GM18505 (cell line): ENCODE measurements around the gene RMDN2.

ENCODE experiments used
- ATAC-seq: cut with Tn5 transposase; IDR thresholded peaks from one replicate; pipeline ENCODE4 v1.9.1; 2021; ENCODE audit not compliant: unreplicated experiment
- POLR2A ChIP-seq: IDR thresholded peaks from 4 replicates; pipeline ENCODE4 v1.6.1; 2011; ENCODE audit warnings: borderline replicate concordance; ENCODE audit not compliant: insufficient read depth, insufficient read length; ENCODE audit errors: extremely low read depth

Gene RMDN2

DNA sequence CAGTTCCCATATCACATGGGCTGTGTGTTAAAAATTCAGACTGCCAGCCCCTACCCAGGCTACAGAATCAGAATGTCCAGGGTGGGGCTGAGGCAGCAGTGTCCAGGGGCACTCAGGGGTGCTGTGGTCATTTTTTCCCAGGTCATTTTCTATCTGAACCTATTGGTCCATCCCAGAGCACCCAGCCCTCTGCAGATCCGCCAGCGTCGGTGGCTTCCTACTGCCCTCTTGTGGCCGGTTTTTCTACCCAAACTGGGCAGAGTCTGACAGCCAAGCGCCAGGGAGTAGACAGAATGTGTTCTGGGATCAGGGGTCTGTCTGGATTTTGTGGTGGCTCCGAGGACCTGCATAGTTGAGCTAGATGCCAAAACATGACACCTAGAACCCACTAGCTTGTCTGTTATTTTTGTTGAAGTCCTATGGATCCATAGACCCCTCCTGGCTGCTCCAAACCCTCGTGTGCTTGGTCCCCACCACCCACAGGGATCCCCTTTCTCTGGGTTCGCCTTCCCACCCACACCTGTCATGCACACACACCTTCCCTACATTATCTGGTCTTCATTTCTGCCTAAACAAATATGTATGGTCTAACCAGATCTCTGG is 34.1 kb upstream of the RMDN2 start:
- no peak for ATAC-seq
- TF ChIP-seq POLR2A: no peak

DNA sequence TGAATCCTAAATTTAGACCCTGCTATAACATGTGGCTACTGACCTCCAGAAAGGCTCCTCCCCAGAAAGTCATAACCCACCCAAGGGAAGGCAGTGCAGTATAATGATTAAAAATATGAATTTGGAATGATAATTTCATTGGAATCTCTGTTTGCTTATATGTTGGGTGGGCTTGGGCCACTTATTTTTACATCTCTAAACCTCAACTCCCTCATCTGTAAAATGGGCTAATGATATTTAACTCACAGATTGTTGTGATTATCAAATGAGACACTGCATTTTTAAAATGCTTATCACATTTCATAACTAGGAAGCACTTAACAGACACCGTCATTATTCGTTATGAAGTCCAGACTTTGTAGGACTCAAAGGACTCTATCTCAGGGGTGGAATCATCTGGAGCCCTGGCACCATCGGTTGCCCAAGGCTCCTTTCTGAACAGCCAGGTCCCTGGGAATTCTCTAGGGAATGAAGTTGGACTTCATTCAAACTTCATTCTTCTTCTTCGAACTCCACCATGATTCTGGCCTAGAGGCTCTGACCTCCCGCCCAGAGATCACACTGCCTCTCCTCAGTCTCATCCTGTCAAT is 33.1 kb upstream of the RMDN2 start:
- peak; percentile 2 for TF ChIP-seq POLR2A
- no peak for ATAC-seq

DNA sequence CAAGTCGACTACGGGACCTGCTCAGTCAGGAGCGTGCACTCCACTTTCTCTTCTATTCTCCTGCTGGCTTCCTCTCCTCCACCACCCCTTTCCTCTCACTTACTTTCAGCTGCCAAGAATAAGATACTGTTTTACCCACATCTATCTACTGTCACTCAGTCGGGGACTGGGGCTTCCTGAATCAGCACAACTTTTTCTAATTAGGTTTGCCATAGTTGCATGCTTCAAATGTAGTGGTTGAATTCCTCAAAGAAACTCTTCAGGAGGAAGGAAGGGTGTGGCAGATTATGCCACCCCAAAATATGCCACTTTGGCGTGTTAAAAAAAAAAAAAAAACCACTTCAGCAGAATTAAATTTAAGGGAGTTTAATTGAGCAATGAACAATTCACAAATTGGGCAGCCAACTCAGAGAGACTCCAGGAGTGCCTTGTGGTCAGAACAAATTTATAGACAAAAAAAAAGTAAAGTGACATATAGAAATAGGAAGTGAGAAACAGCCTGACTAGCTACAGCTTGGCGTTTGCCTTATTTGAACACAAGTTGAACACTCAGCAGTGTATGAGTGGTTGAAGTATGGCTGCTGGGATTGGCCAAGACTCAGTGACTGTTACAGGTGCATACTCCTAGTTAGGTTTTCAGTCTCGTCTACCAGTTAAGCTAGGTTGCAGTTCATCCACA is 32.5 kb upstream of the RMDN2 start:
- peak; percentile 72 for ATAC-seq
- no peak for TF ChIP-seq POLR2A

DNA sequence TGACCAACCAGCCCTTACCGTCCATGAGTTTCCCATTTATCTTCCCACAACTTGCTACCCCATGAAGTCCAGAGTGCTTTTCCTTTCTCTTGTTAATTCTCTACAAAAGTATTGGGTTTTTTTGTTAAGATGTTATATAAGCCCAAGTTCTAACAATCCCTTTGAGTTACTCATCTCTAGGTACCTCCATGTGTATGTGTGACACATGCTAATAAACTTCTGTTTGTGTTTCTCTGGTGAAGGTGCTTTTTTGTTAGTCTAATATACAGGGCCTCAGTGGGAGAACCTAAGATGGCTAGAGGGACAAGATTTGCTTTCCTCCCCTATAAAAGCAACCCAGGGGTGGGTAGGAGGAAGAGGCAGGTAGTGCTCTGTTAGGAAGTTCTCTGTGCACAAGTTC is 31.8 kb upstream of the RMDN2 start:
- ATAC-seq: no peak
- TF ChIP-seq POLR2A: no peak

DNA sequence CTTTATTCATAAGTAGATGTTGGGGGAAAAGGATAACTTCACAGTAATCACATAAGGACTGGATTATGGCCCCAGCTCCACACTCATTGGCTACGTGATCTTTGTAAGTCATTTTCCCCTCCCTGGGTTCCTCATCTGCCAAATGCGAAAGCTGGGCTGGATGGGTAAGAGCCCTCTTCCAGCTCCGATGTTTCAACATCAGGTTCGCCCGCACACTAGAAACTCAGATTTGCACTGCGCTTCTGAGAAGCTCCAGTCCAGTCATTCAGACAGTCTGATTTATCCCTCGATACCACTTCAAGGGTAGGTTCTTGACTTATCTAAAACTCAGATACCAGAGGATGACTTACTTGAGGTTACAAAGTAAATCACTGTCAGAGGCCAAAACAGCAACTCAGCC is 31.0 kb upstream of the RMDN2 start:
- no peak for TF ChIP-seq POLR2A
- no peak for ATAC-seq

DNA sequence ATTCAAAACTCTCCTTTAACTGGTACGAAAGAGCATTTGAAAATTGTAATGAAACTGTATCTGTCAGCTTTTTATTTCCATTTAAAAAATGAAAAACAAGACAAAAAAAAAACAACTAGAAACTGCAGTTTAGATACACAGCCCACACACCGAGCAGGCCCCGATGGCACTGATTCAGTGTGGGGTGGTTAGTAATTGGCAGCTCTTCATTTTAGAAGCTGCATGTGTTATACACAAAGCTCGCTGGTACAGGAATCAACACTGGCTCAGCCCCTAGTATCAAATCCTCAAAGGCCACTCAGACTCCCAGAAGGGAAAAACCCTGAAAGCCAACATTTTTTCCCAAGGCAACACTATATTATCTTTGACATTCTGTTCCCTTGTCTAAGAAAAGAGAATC is 30.5 kb upstream of the RMDN2 start:
- ATAC-seq: no peak
- no peak for TF ChIP-seq POLR2A

DNA sequence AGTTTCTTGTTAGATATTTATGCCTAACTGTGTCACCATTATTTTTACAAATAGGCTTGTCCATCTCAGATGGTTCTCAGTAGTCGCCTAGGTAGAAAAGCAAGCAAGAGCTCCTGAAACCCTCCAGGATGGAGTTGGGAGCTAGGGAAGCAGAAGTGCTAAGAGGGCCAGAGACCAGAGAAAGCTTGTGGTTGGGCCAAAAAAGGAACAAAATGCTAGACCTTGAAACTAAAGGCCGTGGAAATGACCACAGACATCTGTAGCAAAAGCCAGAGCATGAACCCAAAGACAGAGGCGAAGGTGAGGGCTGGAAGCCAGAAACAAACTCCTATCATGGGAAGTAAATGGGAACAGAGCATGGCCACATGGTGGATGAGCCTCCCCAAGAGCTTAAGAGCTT is 29.9 kb upstream of the RMDN2 start:
- TF ChIP-seq POLR2A: no peak
- no peak for ATAC-seq

DNA sequence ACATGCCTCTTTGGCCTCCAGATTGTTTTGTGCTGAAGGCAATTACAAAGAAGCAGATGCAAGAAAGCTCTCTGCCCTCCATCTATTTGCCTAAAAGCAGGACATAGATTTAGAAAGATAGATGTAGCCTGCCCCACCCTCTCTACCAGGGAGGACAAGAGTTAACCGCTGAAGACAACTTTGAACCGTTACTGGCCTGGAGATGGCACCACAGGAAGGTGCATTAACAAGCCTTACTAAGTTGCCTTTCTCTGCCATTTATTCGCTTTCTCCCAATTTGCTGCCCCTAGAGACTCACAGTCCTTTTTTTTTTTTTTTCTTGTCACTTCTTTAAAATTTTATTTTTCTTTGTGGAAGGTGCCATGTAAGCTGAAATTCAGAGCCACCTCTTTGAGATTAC is 28.8 kb upstream of the RMDN2 start:
- no peak for ATAC-seq
- no peak for TF ChIP-seq POLR2A

DNA sequence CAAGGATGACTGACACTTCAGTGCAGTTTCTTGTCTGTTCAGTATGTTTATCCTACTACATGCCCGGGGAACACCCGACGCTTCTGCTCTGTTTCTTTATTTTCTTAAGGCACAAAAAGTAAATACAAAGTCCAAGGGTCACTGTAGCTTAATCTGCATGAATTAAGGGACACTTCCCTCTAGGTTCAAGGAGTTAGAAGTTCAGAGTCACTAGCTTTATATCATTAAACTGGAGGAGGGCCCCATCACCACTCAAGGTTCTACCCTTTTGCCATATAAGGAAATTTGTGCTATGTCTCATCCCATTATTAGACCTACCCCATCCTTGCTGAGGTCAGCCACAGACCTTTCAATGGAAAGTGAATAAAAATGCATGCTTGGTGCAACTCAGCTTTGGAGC is 27.6 kb upstream of the RMDN2 start:
- no peak for ATAC-seq
- TF ChIP-seq POLR2A: no peak

DNA sequence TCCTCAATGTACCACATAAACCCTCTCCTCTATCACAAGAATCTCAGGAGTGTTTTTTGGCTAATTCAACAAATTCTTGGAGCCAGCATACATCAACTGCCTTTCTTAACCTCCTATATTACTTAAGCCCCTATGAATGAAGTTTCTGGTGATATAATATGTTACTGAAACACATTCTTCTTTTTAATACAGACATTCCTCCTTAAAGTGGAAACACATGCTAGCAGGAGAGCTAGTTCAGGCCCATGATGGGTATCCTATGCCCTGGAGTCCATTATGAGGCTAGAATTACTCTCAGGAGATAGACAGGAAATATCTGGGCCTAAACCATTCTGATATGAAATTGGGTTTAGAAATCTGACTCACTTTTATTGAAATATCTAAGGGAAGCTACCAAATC is 26.6 kb upstream of the RMDN2 start:
- no peak for ATAC-seq
- TF ChIP-seq POLR2A: no peak

DNA sequence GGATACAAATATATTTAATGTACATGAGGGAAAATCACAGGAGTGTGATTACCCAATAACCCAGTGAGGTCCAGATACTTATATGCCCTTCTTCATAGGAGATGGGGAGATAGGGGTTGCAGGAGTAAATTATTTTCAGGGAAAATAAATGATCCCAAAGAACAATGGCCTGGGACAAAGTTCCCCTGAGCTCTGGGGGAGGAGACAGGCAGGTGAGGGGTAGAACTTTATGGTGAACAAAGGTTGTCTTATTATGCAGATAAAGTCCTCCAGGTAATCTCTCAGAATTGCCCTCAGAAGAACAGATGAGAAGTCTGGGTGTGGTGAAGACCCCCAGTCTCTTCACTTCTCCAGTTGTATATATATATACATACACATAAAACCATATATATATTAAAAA is 22.1 kb upstream of the RMDN2 start:
- ATAC-seq: no peak
- TF ChIP-seq POLR2A: no peak

DNA sequence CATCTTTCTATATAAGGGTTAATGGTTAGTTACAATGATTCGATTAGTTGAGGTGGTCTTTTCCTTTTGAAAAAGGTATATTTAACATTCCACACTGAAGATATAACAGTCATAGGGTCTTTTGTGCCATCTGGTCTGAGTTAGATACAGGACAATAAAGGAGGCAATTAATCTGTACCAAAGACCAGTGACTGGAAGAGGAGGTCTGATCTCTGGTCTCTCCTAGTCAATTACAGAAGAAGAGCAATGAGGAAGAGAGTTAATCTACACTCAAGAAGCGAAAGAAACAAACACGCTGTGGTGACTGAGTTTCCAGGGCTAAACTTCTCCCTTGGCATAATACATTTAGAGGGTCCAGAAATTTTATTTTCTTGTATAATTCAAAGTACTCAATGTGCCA is 20.7 kb upstream of the RMDN2 start:
- no peak for ATAC-seq

DNA sequence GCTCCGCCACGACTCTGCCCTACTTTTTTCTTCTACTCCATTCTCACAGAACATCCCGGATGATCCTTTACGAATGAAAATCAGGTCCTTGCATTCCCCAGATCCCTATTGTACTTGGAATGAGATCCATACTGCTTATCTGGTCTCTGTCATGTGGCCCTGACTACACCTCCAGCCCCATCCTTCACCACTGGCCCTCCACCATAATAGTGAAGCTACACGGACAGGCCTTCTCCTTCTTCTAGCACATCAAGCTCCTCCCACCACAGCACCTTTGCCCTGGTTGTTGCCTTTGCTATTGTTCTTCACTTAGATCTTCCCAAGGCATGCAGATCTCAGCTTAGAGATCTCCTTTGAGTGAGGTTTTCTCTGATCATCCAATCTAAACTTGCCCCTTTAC is 20.1 kb upstream of the RMDN2 start:
- ATAC-seq: no peak
- TF ChIP-seq POLR2A: no peak

More for the DNA sequence above, 20.7 kb upstream of the RMDN2 start:
- no peak for TF ChIP-seq POLR2A

DNA sequence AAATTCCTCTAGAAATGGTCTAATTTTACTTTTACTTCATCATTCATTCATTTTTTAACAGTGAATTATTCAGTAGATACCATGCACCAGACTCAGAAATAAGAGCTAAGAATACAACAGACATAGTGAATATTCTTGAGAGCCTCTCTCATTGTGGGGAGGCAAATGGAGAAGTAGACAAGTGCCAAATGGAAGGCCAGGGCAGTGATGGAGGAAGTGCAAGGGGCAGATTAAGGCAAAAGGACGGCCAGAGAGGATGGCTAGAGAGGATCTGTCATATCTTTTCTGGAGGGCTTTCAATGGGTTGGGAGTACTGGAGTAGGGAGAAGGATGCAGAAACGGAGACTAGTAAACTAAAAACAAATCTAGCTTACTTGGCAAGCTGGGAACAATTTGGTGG is 19.0 kb upstream of the RMDN2 start:
- TF ChIP-seq POLR2A: no peak
- no peak for ATAC-seq
